ENCODE data around the gene DENND10. TPM values are rescaled to one million over a fixed set of nuclear protein-coding genes. Genes with fewer than 3 reads are reported as not detected.
A peak's percentile ranks its signal among the peaks of the same experiment; 100 is the strongest.

Gene DENND10, protein sequence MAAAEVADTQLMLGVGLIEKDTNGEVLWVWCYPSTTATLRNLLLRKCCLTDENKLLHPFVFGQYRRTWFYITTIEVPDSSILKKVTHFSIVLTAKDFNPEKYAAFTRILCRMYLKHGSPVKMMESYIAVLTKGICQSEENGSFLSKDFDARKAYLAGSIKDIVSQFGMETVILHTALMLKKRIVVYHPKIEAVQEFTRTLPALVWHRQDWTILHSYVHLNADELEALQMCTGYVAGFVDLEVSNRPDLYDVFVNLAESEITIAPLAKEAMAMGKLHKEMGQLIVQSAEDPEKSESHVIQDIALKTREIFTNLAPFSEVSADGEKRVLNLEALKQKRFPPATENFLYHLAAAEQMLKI
- polyA plus RNA-seq (2011; rRNA removed): 86.8 and 96.4 TPM in 2 replicates
- 34.5 and 48.5 TPM in 2 replicates for polyA minus RNA-seq (2011; rRNA and poly(A)+ RNA removed)

DNA sequence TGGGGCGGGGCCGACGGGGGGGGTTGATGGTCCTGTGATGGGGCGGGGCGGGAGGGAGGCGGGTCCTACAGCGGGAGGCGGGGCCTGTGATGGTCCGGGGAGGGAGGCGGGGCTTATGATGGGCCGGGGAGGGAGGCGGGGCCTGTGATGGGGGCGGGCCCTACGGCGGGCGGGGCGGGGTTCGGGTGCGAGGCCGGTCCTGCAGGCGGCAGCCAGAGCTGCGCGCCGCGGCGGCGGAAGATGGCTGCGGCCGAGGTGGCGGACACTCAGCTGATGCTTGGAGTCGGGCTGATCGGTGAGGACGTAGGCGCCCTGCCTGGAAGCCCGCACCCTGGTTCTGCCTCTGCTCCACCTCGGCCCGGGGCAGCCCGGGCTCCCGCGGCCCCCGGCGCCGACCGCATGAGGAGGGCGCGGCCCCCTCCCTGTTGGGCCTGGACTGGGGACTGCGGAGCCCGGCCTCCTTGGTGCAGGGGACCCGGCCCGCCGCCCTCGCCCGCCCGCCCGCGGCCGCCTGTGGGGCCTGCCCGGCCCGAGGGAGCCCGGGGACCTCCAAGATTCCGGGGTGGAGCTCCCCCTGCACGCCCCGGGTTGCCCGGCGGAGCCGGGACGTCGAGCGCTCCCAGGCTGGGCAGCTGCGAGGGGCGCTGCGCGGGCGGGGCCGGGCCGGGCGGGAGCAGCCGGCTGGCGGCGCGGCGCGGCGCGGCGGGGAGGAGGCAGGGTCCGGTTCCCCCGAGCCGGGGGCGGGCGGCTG is at the start of gene DENND10:
Gene DENND10 (plus strand): TSS at position 211 of the 751 bp plus-strand sequence. CDS start 30 bp downstream, at position 241.
- TF ChIP-seq, protein P1, sequence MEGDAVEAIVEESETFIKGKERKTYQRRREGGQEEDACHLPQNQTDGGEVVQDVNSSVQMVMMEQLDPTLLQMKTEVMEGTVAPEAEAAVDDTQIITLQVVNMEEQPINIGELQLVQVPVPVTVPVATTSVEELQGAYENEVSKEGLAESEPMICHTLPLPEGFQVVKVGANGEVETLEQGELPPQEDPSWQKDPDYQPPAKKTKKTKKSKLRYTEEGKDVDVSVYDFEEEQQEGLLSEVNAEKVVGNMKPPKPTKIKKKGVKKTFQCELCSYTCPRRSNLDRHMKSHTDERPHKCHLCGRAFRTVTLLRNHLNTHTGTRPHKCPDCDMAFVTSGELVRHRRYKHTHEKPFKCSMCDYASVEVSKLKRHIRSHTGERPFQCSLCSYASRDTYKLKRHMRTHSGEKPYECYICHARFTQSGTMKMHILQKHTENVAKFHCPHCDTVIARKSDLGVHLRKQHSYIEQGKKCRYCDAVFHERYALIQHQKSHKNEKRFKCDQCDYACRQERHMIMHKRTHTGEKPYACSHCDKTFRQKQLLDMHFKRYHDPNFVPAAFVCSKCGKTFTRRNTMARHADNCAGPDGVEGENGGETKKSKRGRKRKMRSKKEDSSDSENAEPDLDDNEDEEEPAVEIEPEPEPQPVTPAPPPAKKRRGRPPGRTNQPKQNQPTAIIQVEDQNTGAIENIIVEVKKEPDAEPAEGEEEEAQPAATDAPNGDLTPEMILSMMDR (IDR thresholded peaks at IDR 0.05; ENCODE audit: insufficient read depth, low read depth, low read length): no peak
- DNase-seq (ENCODE audit: low read depth): no peak
- ChIA-PET CTCF (interaction anchor here (0.6 to 1.2 kb wide), 2 partner anchors 31 to 149 kb away, joined by 3 read pairs; no protein-coding TSS in a partner anchor), POLR2A (interaction anchor here (0.6 kb wide), 2 partner anchors 60 to 147 kb away, joined by 3 to 10 read pairs; no protein-coding TSS in a partner anchor)
- Histone ChIP-seq H3K27me3 (ENCODE audit: control insufficient read depth, insufficient read depth, low read length) (no peaks in the 10 kb centered on the region), H3K4me3 (ENCODE audit: low read depth, low read length) (peak within 1 kb of the TSS; percentile 81), H3K36me3 (ENCODE audit: control insufficient read depth, insufficient read depth, low read length) (no peaks in the 10 kb centered on the region; the same call in 1 of the 2 replicates)

DNA sequence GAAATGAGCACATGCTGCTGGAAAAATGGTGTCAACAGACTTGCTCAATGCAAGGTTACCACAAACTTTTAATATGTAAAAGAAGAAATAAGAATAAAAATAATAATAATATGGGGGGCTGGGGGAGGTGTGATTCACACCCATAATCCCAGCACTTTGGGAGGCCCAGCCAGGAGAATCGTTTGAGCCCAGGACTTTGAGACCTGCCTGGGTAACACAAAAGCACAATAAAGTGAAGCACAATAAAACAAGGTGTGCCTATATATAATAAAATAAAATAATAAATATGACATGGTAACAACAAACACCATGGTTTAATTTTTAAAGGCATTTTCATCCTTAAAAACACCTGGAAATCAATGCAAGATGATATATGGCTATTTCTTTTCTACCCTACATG is 48.4 kb upstream of the DENND10 start:
- no peak for DNase-seq (ENCODE audit: low read depth)
- H3K27me3 ChIP-seq (ENCODE audit: control insufficient read depth, insufficient read depth, low read length): no peaks in the 10 kb centered on the region
- H3K36me3 ChIP-seq (ENCODE audit: control insufficient read depth, insufficient read depth, low read length): peaks cover 24% of the 10 kb centered on the region
- CTCF ChIA-PET: no interaction called here
- no peak overlapping the region for H3K4me3 ChIP-seq (ENCODE audit: low read depth, low read length)
- POLR2A ChIA-PET: no interaction called here
- TF ChIP-seq, protein P1 (IDR thresholded peaks at IDR 0.05; ENCODE audit: insufficient read depth, low read depth, low read length): no peak

DNA sequence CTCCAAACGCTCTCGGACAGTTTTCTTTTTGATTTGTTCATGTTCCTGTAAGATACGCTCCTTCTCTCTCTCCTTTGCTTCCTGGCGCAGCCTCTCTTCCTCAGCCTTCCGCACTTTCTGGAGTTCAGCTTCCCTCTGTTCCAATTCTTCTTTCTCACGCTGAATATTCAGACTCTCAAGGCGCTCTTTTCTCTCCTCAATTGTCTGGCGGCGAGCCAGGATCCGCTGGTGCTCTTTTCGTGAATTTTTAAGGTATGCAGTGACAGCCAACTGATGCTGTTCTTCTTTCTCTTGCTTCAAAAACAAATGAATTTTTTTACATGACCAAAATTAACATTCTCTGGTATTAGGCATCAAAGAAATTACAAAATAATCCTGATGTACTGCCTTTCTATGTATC is 45.9 kb upstream of the DENND10 start:
- ChIA-PET POLR2A (no interaction called here), CTCF (interaction anchor here (0.7 to 1.0 kb wide), 3 partner anchors 10 to 119 kb away, joined by 3 to 4 read pairs (median 4); no protein-coding TSS in a partner anchor)
- TF ChIP-seq, protein P1 (IDR thresholded peaks at IDR 0.05; ENCODE audit: insufficient read depth, low read depth, low read length): no peak
- Histone ChIP-seq H3K27me3 (ENCODE audit: control insufficient read depth, insufficient read depth, low read length) (no peaks in the 10 kb centered on the region), H3K4me3 (ENCODE audit: low read depth, low read length) (no peak overlapping the region), H3K36me3 (ENCODE audit: control insufficient read depth, insufficient read depth, low read length) (peaks cover 22% of the 10 kb centered on the region)
- no peak for DNase-seq (ENCODE audit: low read depth)

DNA sequence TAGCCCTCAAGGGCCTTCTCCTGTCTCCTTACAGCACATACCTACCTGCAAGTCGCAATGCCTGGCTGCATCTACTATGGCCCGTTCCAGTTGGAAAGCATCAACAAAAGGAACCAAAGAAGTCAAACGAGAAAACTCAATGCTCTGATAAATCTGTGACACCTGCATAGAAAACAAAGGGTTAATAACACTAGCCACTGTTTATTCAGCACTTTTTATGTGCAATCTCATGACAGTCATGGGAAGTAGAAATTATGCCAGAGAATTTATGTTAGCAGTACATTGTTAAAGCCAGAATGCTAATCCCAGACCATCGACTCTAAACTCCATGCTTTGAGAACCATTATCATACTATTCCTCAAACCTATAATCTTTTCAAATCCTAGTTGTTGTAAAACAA is 44.4 kb upstream of the DENND10 start:
- TF ChIP-seq, protein P1 (IDR thresholded peaks at IDR 0.05; ENCODE audit: insufficient read depth, low read depth, low read length): no peak
- no peak overlapping the region for H3K4me3 ChIP-seq (ENCODE audit: low read depth, low read length)
- ChIA-PET POLR2A (no interaction called here), CTCF (interaction anchor here (1.0 kb wide), 1 partner anchor 139 kb away, joined by 3 read pairs; no protein-coding TSS in a partner anchor)
- H3K36me3 ChIP-seq (ENCODE audit: control insufficient read depth, insufficient read depth, low read length): peaks cover 19% of the 10 kb centered on the region
- H3K27me3 ChIP-seq (ENCODE audit: control insufficient read depth, insufficient read depth, low read length): no peaks in the 10 kb centered on the region
- DNase-seq (ENCODE audit: low read depth): no peak

DNA sequence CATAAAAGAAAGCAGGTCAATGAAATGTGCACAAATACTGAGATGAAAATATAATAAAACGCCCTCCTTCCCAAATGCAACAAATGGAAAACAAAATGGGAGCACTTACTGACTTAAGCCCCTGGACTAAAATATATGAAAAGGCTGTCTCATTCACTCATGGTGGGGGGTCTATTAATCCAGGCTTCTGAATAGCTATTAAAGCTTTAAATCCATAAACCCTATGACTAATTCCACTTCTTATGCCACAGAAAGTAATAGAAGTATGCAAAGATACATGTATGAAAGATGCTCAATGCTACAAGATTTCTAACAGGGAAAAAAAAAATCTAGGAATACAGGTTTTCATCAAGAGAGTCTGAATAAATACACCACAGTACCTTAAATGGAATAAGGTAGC is 43.8 kb upstream of the DENND10 start:
- Histone ChIP-seq H3K27me3 (ENCODE audit: control insufficient read depth, insufficient read depth, low read length) (no peaks in the 10 kb centered on the region), H3K36me3 (ENCODE audit: control insufficient read depth, insufficient read depth, low read length) (peaks cover 18% of the 10 kb centered on the region), H3K4me3 (ENCODE audit: low read depth, low read length) (no peak overlapping the region)
- TF ChIP-seq, protein P1 (IDR thresholded peaks at IDR 0.05; ENCODE audit: insufficient read depth, low read depth, low read length): no peak
- CTCF ChIA-PET: no interaction called here
- POLR2A ChIA-PET: no interaction called here
- DNase-seq (ENCODE audit: low read depth): no peak
